A549 (cell line): Measurements from ENCODE around the gene DIP2C. TPM values are rescaled to one million over a fixed set of nuclear protein-coding genes. Genes with fewer than 3 reads are reported as not detected.

Experiments used
- ATAC-seq, 2 experiments: fragments of 200-7000 bp in 1 of 2; fragments of >200 bp in 1 of 2; cut with Nextera tagmentation in 1 of 2; cut with Tn5 transposase in 1 of 2; 3 replicates each; pipeline versions ENCODE4 v1.8.0 to v1.9.1; 2018 to 2020; ENCODE audit warnings: mild to moderate bottlenecking in 1 of 2, moderate library complexity in 1 of 2
- CTCF ChIA-PET: fragments of 300-600 bp; sonication (Branson Sonifier 250); formaldehyde crosslinking; extraction: SDS; loops from one replicate; lab custom pipeline; 2021; ENCODE audit warnings: antibody characterized with exemption, inconsistent platforms; lab: Yijun Ruan, JAX
- POLR2A ChIA-PET: fragments of 350-600 bp; formaldehyde crosslinking; extraction: SDS; loops from one replicate; lab custom pipeline; 2021; ENCODE audit warnings: antibody characterized with exemption, inconsistent platforms; lab: Yijun Ruan, JAX
- DNase-seq, 2 experiments: peaks; one replicate each; pipeline versions ENCODE4 v3.0.0 to v3.0.0-alpha.2; 2011 to 2016; ENCODE audit warnings: low read depth in 1 of 2, low spot score in 1 of 2
- FAIRE-seq: peaks from 2 replicates; lab custom pipeline; 2011; peaks lifted over from hg19 to GRCh38; lab: Jason Lieb, UNC
- H3K27ac ChIP-seq, 2 experiments: fragments of >200 bp; sonication (Bioruptor Twin); formaldehyde crosslinking; 3 replicates each; pipeline ENCODE4 v1.5.1; 2016 to 2017
- H3K4me1 ChIP-seq: fragments of >200 bp; sonication (Bioruptor Twin); formaldehyde crosslinking; 3 replicates; pipeline ENCODE4 v1.6.1; 2016
- H3K4me2 ChIP-seq: fragments of >200 bp; sonication (Bioruptor Twin); formaldehyde crosslinking; 3 replicates; pipeline ENCODE4 v1.6.1; 2016
- H3K4me3 ChIP-seq: fragments of >200 bp; sonication (Bioruptor Twin); formaldehyde crosslinking; 3 replicates; pipeline ENCODE4 v1.5.1; 2016
- H3K9me3 ChIP-seq: fragments of >200 bp; sonication (Bioruptor Twin); formaldehyde crosslinking; 3 replicates; pipeline ENCODE4 v1.6.1; 2016
- BHLHE40 ChIP-seq: IDR thresholded peaks from 2 replicates; pipeline ENCODE4 v1.6.1; 2012; ENCODE audit warnings: low read depth, low read length, inconsistent platforms
- CBX2 ChIP-seq: fragments of 200-600 bp; sonication (generic); IDR thresholded peaks from 2 replicates; pipeline ENCODE4 v1.6.1; 2016; ENCODE audit warnings: low read depth, mild to moderate bottlenecking, borderline replicate concordance
- CBX8 ChIP-seq: fragments of 200-600 bp; sonication (generic); IDR thresholded peaks from 2 replicates; pipeline ENCODE4 v1.6.1; 2016
- EHF ChIP-seq: fragments of 250-450 bp; sonication (Bioruptor Pico); IDR thresholded peaks from 2 replicates; pipeline ENCODE4 v1.5.0; 2020; ENCODE audit warnings: mild to moderate bottlenecking
- EP300 ChIP-seq, 2 experiments: fragments of >200 bp; sonication (Bioruptor Twin); formaldehyde crosslinking; IDR thresholded peaks; 2 replicates in 1 of 2; 3 replicates in 1 of 2; pipeline ENCODE4 v1.6.1; 2016 to 2017
- FOSL2 ChIP-seq, 2 experiments: fragments of 450-650 bp in 1 of 2; fragments of >200 bp in 1 of 2; sonication (Bioruptor Twin) in 1 of 2; formaldehyde crosslinking; IDR thresholded peaks; 2 replicates each; pipeline versions ENCODE4 v1.5.0 to v1.6.1; 2016 to 2020; ENCODE audit warnings: mild to moderate bottlenecking in 1 of 2, moderate library complexity in 1 of 2
- GATA3 ChIP-seq: IDR thresholded peaks from 2 replicates; pipeline ENCODE4 v1.6.1; 2012; ENCODE audit warnings: borderline replicate concordance
- HOXA7 ChIP-seq: fragments of 250-450 bp; sonication (Bioruptor Pico); IDR thresholded peaks from 2 replicates; pipeline ENCODE4 v1.5.0; 2020; ENCODE audit warnings: mild to moderate bottlenecking, moderate library complexity
- HOXB13 ChIP-seq: fragments of 250-450 bp; sonication (Bioruptor Pico); IDR thresholded peaks from 2 replicates; pipeline ENCODE4 v1.5.0; 2020; ENCODE audit warnings: low read depth, mild to moderate bottlenecking, moderate library complexity
- HOXB5 ChIP-seq: fragments of 250-450 bp; sonication (Bioruptor Pico); IDR thresholded peaks from 2 replicates; pipeline ENCODE4 v1.5.0; 2020; ENCODE audit warnings: mild to moderate bottlenecking, moderate library complexity
- JUN ChIP-seq, 2 experiments: fragments of >200 bp; sonication (Bioruptor Twin); formaldehyde crosslinking; IDR thresholded peaks; 2 replicates in 1 of 2; 3 replicates in 1 of 2; pipeline ENCODE4 v1.6.1; 2016 to 2017
- MYC ChIP-seq: IDR thresholded peaks from 2 replicates; pipeline ENCODE4 v1.6.1; 2012; ENCODE audit warnings: mild to moderate bottlenecking, inconsistent platforms, low read length, improper control_type of control experiment, borderline replicate concordance
- NFE2L2 ChIP-seq: fragments of 150-350 bp; conservative IDR thresholded peaks from 2 replicates; pipeline ENCODE4 v1.6.1; 2014; ENCODE audit warnings: low read length
- PHF8 ChIP-seq: fragments of 200-600 bp; sonication (generic); IDR thresholded peaks from 2 replicates; pipeline ENCODE4 v1.6.1; 2016; ENCODE audit warnings: low read depth, mild to moderate bottlenecking, antibody characterized with exemption, moderate library complexity, borderline replicate concordance
- POLR2A ChIP-seq: IDR thresholded peaks from 2 replicates; pipeline ENCODE4 v1.6.1; 2012; ENCODE audit warnings: mild to moderate bottlenecking, low read length
- POLR2AphosphoS2 ChIP-seq: conservative IDR thresholded peaks from 2 replicates; pipeline ENCODE4 v1.6.1; 2012; ENCODE audit warnings: low read length, improper control_type of control experiment, inconsistent platforms
- RCOR1 ChIP-seq: fragments of 150-350 bp; IDR thresholded peaks from 2 replicates; pipeline ENCODE4 v1.6.1; 2014; ENCODE audit warnings: antibody characterized with exemption, low read length, low read depth
- RNF2 ChIP-seq: fragments of 200-600 bp; sonication (generic); IDR thresholded peaks from 2 replicates; pipeline ENCODE4 v1.6.1; 2016; ENCODE audit warnings: low read depth, mild to moderate bottlenecking, antibody characterized with exemption, moderate library complexity, borderline replicate concordance
- SMC3 ChIP-seq: fragments of >200 bp; sonication (Bioruptor Twin); formaldehyde crosslinking; IDR thresholded peaks from 3 replicates; pipeline ENCODE4 v1.6.1; 2018; ENCODE audit warnings: inconsistent platforms
- TFCP2L1 ChIP-seq: fragments of 250-450 bp; sonication (Bioruptor Pico); IDR thresholded peaks from 2 replicates; pipeline ENCODE4 v1.5.0; 2021; ENCODE audit warnings: mild to moderate bottlenecking
- TP53 ChIP-seq: fragments of 250-450 bp; sonication (Bioruptor Pico); IDR thresholded peaks from 2 replicates; pipeline ENCODE4 v1.5.0; 2021; ENCODE audit warnings: mild to moderate bottlenecking, moderate library complexity
- ZC3H11A ChIP-seq: fragments of 450-650 bp; IDR thresholded peaks from 2 replicates; pipeline ENCODE4 v1.6.1; 2014; ENCODE audit warnings: antibody characterized with exemption, mild to moderate bottlenecking
- ZFP36 ChIP-seq: fragments of 450-650 bp; IDR thresholded peaks from 2 replicates; pipeline ENCODE4 v1.6.1; 2014; ENCODE audit warnings: borderline replicate concordance; ENCODE audit not compliant: partially characterized antibody
- ZNF302 ChIP-seq: fragments of 250-450 bp; sonication (Bioruptor Pico); IDR thresholded peaks from 2 replicates; pipeline ENCODE4 v1.9.0; 2021; ENCODE audit warnings: inconsistent platforms, mild to moderate bottlenecking, moderate library complexity
- ZSCAN20 ChIP-seq: fragments of 250-450 bp; sonication (Bioruptor Pico); IDR thresholded peaks from 2 replicates; pipeline ENCODE4 v1.8.0; 2022; ENCODE audit warnings: mild to moderate bottlenecking, moderate library complexity
- WGBS: methylation state at CpG from one replicate; pipeline ENCODE4 v1.1.6; 2017; ENCODE audit errors: missing lambda C conversion rate; 5-methylcytosine and 5-hydroxymethylcytosine counted together
- polyA plus RNA-seq, 4 experiments: library from polyadenylated mRNA; depleted of rRNA in 3 of 4; stranded (reverse); fragments of >200 nt; fragmentation: RNase III in 1 of 4; extraction: RNeasy Plus Mini Kit Qiagen cat#74134 plus additional on column Dnase treatment in 1 of 4; gene quantifications; 2 replicates in 3 of 4; 3 replicates in 1 of 4; pipeline ENCODE4 v1.2.3, GENCODE V29; 2011 to 2017
- TF ChIP-seq, protein P1 (sequence below): IDR thresholded peaks from 2 replicates; pipeline ENCODE4 v1.6.1; 2012
- TF ChIP-seq, protein P2 (sequence below): fragments of >200 bp; sonication (Bioruptor Twin); formaldehyde crosslinking; IDR thresholded peaks from 3 replicates; pipeline ENCODE4 v1.6.1; 2016
- TF ChIP-seq, protein P3 (sequence below): fragments of 450-650 bp; IDR thresholded peaks from 2 replicates; pipeline ENCODE4 v1.6.1; 2014; ENCODE audit warnings: antibody characterized with exemption
- TF ChIP-seq, protein P4 (sequence below): fragments of >200 bp; sonication (Bioruptor Twin); formaldehyde crosslinking; IDR thresholded peaks from 3 replicates; pipeline ENCODE4 v1.5.1; 2016

DIP2C gene
- polyA plus RNA-seq, 2 of the 4 experiments (the other 2 are of a cell fraction), result 3.7 to 5.0 TPM

DNA sequence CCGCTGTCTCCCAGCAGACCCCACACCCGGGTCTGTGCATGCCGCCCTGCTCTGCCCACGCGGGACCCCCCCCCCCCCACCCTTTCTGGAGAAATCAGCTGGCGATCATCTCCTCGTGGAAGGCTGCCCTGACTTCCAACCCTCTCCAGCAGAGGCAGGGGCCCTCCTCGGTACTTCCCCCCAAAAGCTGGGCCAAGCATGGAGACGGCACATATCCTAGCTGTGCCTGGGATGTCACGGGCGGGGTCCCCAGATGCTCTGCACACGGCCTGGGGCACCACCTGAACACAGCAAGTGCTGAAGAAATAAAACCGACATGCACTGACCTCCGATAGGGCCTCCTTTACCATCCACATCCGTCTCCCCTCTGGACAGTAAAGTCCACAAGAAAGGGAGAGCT, 96.0 kb downstream of the DIP2C start (continued):
- no peak for TF ChIP-seq GATA3
- no peak for TF ChIP-seq ZC3H11A
- no peak for TF ChIP-seq NFE2L2
- TF ChIP-seq, protein P1, sequence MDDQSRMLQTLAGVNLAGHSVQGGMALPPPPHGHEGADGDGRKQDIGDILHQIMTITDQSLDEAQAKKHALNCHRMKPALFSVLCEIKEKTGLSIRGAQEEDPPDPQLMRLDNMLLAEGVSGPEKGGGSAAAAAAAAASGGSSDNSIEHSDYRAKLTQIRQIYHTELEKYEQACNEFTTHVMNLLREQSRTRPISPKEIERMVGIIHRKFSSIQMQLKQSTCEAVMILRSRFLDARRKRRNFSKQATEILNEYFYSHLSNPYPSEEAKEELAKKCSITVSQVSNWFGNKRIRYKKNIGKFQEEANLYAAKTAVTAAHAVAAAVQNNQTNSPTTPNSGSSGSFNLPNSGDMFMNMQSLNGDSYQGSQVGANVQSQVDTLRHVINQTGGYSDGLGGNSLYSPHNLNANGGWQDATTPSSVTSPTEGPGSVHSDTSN, result no peak
- TF ChIP-seq, all 56 proteins: peak for 0

DNA sequence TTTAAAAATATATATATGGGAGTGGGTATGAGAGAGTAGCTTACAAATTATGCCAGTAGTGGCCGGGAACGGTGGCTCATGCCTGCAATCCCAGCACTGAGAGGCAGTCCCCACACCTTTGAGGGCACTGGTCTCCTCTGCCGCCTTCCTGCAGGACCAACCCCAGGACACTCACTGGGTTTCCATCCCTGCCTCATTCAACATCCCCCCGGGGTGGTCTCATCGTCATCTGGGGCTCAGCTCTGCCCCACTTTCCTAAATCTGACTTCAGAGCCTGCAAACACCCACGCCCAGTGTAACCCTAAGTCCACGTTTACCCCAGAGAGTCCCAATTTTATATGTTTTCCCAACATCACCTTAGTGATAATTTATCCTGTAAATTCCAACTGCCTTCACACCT, 96.5 kb downstream of the DIP2C start:
- H3K4me3 ChIP-seq, result no peak overlapping the region
- ATAC-seq (no peak), FAIRE-seq (no peak), DNase-seq (no peak)
- POLR2A ChIA-PET, result no interaction called here
- H3K9me3 ChIP-seq, result no peaks in the 10 kb centered on the region
- TF ChIP-seq ZNF302 (CRISPR knock-in tag) (no peak), EHF (CRISPR knock-in tag) (no peak), EP300 (IDR thresholded peaks at IDR 0.05) (no peak)
- TF ChIP-seq, protein P2, sequence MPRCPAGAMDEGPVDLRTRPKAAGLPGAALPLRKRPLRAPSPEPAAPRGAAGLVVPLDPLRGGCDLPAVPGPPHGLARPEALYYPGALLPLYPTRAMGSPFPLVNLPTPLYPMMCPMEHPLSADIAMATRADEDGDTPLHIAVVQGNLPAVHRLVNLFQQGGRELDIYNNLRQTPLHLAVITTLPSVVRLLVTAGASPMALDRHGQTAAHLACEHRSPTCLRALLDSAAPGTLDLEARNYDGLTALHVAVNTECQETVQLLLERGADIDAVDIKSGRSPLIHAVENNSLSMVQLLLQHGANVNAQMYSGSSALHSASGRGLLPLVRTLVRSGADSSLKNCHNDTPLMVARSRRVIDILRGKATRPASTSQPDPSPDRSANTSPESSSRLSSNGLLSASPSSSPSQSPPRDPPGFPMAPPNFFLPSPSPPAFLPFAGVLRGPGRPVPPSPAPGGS, result no peak
- WGBS, result 89% methylated on average over 7 of the region's 7 CpGs
- no peak overlapping the region for H3K4me2 ChIP-seq
- CTCF ChIA-PET, result interaction anchor here (0.9 kb wide), 1 partner anchor 19 kb away, joined by 3 read pairs; no protein-coding TSS in a partner anchor
- H3K4me1 ChIP-seq, result no peaks in the 10 kb centered on the region
- H3K27ac ChIP-seq, result no peak overlapping the region

DNA sequence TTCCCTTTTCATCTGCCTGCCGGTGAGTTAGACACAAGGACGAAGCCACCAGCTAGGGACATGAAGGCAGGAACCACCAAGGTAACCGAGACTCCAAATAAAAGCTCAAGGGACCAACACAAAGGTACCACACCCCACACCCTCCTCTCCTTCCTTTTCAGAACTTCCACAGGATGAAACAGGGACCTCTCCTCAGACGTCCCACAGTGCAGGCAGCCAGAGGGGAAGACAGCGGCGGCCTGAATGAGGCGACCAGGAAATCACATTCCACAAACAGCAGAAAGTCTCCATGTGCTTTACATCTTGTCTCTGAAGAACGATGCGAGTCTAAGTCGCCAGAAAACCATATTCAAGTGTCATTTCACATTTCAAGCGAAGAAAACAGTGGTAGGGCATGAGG, 97.8 kb downstream of the DIP2C start:
- DNase-seq (no peak), FAIRE-seq (no peak), ATAC-seq (no peak)
- Histone ChIP-seq H3K4me1 (no peaks in the 10 kb centered on the region), H3K4me3 (no peak overlapping the region), H3K9me3 (no peaks in the 10 kb centered on the region), H3K4me2 (no peak overlapping the region), H3K27ac (no peak overlapping the region)
- POLR2A ChIA-PET, result no interaction called here
- CTCF ChIA-PET, result no interaction called here
- 85% methylated on average over 11 of the region's 11 CpGs for WGBS
- TF ChIP-seq HOXA7 (no peak), TP53 (no peak), CBX8 (no peak), MYC (no peak), FOSL2 (IDR thresholded peaks at IDR 0.05) (no peak), FOSL2 (CRISPR knock-in tag; IDR thresholded peaks at IDR 0.05) (no peak), HOXB13 (CRISPR knock-in tag) (no peak), RCOR1 (no peak), BHLHE40 (no peak)

DNA sequence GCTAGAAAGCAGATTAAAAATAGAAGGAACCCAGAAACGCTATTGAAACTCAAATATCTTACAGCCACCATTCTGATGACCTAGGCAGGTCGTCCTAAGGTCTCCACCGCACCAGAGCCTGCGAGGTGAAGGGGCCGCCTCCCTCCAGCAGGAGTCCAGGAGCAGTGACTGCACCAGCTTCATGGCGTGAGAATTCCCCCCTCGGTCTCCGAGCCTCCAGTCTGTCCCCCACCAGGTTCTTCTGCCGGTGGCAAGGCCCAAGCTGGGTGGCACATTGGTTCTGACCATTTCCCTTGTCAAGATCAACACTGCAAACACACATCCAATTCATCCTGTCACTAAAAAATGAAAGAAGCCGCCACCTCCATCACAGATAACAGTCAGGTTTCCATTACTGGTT, 98.7 kb downstream of the DIP2C start:
- H3K9me3 ChIP-seq, result no peaks in the 10 kb centered on the region
- DNase-seq, result no peak
- ChIA-PET CTCF (no interaction called here), POLR2A (no interaction called here)
- no peak for FAIRE-seq
- 87% methylated on average over 10 of the region's 10 CpGs for WGBS
- H3K4me3 ChIP-seq, result no peak overlapping the region
- H3K4me2 ChIP-seq, result no peak overlapping the region
- no peak overlapping the region for H3K27ac ChIP-seq
- no peak for ATAC-seq
- no peaks in the 10 kb centered on the region for H3K4me1 ChIP-seq
- no peak for TF ChIP-seq CBX2
- no peak for TF ChIP-seq HOXB5 (CRISPR knock-in tag)
- no peak for TF ChIP-seq POLR2A
- no peak for TF ChIP-seq JUN (IDR thresholded peaks at IDR 0.05)
- no peak for TF ChIP-seq FOSL2 (IDR thresholded peaks at IDR 0.05)
- no peak for TF ChIP-seq FOSL2 (CRISPR knock-in tag; IDR thresholded peaks at IDR 0.05)
- no peak for TF ChIP-seq ZSCAN20 (CRISPR knock-in tag)
- no peak for TF ChIP-seq SMC3
- no peak for TF ChIP-seq TFCP2L1
- TF ChIP-seq RCOR1, result no peak
- TF ChIP-seq PHF8, result no peak
- TF ChIP-seq RNF2, result no peak
- no peak for TF ChIP-seq ZNF302 (CRISPR knock-in tag)
- TF ChIP-seq, protein P3, sequence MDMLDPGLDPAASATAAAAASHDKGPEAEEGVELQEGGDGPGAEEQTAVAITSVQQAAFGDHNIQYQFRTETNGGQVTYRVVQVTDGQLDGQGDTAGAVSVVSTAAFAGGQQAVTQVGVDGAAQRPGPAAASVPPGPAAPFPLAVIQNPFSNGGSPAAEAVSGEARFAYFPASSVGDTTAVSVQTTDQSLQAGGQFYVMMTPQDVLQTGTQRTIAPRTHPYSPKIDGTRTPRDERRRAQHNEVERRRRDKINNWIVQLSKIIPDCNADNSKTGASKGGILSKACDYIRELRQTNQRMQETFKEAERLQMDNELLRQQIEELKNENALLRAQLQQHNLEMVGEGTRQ, result no peak
- TF ChIP-seq ZFP36, result no peak
- TF ChIP-seq, protein P4, sequence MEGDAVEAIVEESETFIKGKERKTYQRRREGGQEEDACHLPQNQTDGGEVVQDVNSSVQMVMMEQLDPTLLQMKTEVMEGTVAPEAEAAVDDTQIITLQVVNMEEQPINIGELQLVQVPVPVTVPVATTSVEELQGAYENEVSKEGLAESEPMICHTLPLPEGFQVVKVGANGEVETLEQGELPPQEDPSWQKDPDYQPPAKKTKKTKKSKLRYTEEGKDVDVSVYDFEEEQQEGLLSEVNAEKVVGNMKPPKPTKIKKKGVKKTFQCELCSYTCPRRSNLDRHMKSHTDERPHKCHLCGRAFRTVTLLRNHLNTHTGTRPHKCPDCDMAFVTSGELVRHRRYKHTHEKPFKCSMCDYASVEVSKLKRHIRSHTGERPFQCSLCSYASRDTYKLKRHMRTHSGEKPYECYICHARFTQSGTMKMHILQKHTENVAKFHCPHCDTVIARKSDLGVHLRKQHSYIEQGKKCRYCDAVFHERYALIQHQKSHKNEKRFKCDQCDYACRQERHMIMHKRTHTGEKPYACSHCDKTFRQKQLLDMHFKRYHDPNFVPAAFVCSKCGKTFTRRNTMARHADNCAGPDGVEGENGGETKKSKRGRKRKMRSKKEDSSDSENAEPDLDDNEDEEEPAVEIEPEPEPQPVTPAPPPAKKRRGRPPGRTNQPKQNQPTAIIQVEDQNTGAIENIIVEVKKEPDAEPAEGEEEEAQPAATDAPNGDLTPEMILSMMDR, result no peak
- TF ChIP-seq POLR2AphosphoS2, result no peak
